Chondrocyte (in vitro differentiated cells): ENCODE results near the gene KIAA1217. TPM values are rescaled to one million over a fixed set of nuclear protein-coding genes. Genes with fewer than 3 reads are reported as not detected.
"Not testable (repeated sequence)": the region's sequence is repeated elsewhere in the genome, so short reads cannot be mapped to it uniquely, and the experiment has no call there.

Source experiments
- DNase-seq: peaks from one replicate; pipeline ENCODE4 v3.0.0; 2021; ENCODE audit warnings: mixed read lengths, low spot score
- H3K27ac Mint-ChIP-seq: one replicate; pipeline ENCODE4 v1.8.0; 2021; ENCODE audit warnings: mild to moderate bottlenecking, moderate library complexity, mixed read lengths; ENCODE audit not compliant: unreplicated experiment
- H3K27me3 Mint-ChIP-seq: 2 replicates; pipeline ENCODE4 v1.8.0; 2021; ENCODE audit warnings: low read depth, mixed read lengths
- H3K36me3 Mint-ChIP-seq: 2 replicates; pipeline ENCODE4 v1.8.0; 2021; ENCODE audit warnings: low read depth, mixed read lengths
- H3K4me1 Mint-ChIP-seq: 2 replicates; pipeline ENCODE4 v1.8.0; 2021; ENCODE audit warnings: low read depth, mild to moderate bottlenecking, mixed read lengths
- H3K4me3 Mint-ChIP-seq: one replicate; pipeline ENCODE4 v1.8.0; 2021; ENCODE audit warnings: mild to moderate bottlenecking, moderate library complexity, mixed read lengths; ENCODE audit not compliant: unreplicated experiment
- H3K9me3 Mint-ChIP-seq: 2 replicates; pipeline ENCODE4 v1.8.0; 2021; ENCODE audit warnings: low read depth, mixed read lengths
- CTCF ChIP-seq: fragments of 200-600 bp; sonication (generic); IDR thresholded peaks from 2 replicates; pipeline ENCODE4 v1.5.0; 2021; ENCODE audit warnings: antibody characterized with exemption, mild to moderate bottlenecking, moderate library complexity
- total RNA-seq: library from RNA; stranded (reverse); gene quantifications from 3 replicates; pipeline ENCODE4 v1.2.1, GENCODE V29; 2021

The KIAA1217 gene
- total RNA-seq, 1 donor from 2014 or later: 13.2 TPM

DNA sequence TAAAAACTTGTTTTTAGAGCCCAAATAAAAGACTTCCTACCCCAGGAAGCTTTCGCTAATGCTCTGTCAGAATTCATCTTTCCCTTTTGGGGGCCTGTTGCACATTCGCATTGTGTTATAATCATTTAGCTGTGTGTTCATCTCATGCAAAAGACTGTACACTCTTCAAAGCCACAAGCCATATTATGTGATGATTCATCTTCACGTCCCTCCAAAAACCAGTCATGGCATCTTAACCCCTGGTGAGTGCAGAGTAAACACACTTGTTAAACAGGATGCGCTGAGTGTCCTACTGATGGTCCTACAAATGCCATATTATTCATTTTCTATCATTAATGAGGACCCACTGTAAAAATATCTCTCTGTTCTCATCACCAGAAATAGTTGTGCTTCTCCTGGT, 235.4 kb downstream of the KIAA1217 start:
- H3K27me3 Mint-ChIP-seq: no peaks in the 10 kb centered on the region

DNA sequence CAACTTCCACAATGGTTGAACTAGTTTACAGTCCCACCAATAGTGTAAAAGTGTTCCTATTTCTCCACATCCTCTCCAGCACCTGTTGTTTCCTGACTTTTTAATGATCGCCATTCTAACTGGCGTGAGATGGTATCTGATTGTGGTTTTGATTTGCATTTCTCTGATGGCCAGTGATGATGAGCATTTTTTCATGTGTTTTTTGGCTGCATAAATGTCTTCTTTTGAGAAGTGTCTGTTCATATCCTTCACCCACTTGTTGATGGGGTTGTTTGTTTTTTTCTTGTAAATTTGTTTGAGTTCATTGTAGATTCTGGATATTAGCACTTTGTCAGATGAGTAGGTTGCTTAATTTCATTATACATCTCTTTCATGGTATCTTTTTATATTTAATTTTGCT, 237.0 kb downstream of the KIAA1217 start:
- H3K4me3 Mint-ChIP-seq, DNase-seq, H3K27ac Mint-ChIP-seq, H3K36me3 Mint-ChIP-seq, H3K27me3 Mint-ChIP-seq, H3K9me3 Mint-ChIP-seq: not testable (repeated sequence)
- H3K4me1 Mint-ChIP-seq: peaks cover 51% of the 10 kb centered on the region

More for the DNA sequence above, 235.4 kb downstream of the KIAA1217 start:
- Mint-ChIP-seq H3K4me1 (peaks cover 55% of the 10 kb centered on the region), H3K4me3 (no peak overlapping the region), H3K36me3 (peaks cover 2% of the 10 kb centered on the region), H3K9me3 (no peaks in the 10 kb centered on the region), H3K27ac (peak overlapping the region; percentile 58)
- DNase-seq: no peak
- no peak for TF ChIP-seq CTCF

DNA sequence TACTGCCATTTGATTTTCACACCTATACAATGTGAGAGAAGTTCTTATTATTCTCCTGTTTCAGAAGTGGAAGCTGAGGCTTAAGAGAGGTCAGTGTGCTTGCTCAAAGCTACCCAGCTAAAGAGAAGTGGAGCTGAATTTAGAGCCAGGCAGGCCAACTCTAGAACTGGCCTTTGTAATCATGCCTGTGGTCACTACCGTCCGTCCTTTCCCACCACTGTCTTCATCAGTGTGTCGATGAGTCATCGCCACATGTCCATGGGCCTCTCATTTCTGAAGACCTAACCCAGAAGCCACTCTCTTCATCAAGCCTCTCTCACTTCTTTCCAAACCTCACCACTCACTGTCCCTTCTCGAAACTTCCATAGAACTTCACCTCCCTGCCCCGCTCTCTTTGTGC, 237.8 kb downstream of the KIAA1217 start:
- Mint-ChIP-seq H3K27ac (peak overlapping the region; percentile 28), H3K4me1 (peaks cover 47% of the 10 kb centered on the region), H3K9me3 (no peaks in the 10 kb centered on the region), H3K36me3 (peaks cover 2% of the 10 kb centered on the region), H3K27me3 (no peaks in the 10 kb centered on the region), H3K4me3 (no peak overlapping the region)
- TF ChIP-seq CTCF: no peak
- DNase-seq: no peak

DNA sequence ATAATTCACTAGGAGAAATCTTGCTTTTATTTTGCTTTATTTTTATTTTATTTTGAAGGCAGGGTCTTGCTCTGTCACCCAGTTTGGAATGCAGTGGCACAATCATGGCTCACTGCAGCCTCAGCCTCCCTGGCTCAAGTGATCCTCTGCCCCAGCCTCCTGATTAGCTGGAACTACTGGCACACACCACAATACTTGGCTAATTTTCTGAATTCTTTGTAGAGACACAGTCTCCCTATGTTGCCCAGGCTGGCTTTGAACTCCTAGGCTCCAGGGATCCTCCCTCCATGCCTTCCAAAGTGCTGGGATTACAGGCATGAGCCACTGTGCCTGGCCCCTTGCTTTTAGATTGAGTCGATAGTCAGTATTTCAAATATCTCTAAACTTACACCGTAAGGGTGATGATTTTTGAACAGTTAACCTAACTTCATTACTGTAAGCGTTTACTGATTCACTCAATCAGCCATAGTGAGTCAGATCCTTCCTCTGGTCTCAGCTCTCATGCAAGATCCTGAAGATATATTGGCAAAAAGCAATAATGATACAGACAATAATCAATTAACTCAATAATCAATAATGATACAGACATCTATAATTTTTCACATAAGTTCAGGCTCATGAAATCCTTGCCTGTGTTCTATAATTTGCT, 239.5 kb downstream of the KIAA1217 start:
- no peak for TF ChIP-seq CTCF
- no peaks in the 10 kb centered on the region for H3K27me3 Mint-ChIP-seq
- no peak for DNase-seq

GRCh38 chr10:24449321-24449740, 240.4 kb downstream of the KIAA1217 start:
- Mint-ChIP-seq H3K4me1 (peaks cover 45% of the 10 kb centered on the region), H3K36me3 (no peaks in the 10 kb centered on the region), H3K27ac (peak overlapping the region; percentile 33), H3K27me3 (no peaks in the 10 kb centered on the region), H3K9me3 (no peaks in the 10 kb centered on the region), H3K4me3 (peak overlapping the region; percentile 29)
- DNase-seq: no peak
- TF ChIP-seq CTCF: no peak

More for the DNA sequence above, 239.5 kb downstream of the KIAA1217 start:
- no peaks in the 10 kb centered on the region for H3K36me3 Mint-ChIP-seq
- peaks cover 48% of the 10 kb centered on the region for H3K4me1 Mint-ChIP-seq
- H3K4me3 Mint-ChIP-seq: no peak overlapping the region
- H3K27ac Mint-ChIP-seq: no peak overlapping the region
- no peaks in the 10 kb centered on the region for H3K9me3 Mint-ChIP-seq

DNA sequence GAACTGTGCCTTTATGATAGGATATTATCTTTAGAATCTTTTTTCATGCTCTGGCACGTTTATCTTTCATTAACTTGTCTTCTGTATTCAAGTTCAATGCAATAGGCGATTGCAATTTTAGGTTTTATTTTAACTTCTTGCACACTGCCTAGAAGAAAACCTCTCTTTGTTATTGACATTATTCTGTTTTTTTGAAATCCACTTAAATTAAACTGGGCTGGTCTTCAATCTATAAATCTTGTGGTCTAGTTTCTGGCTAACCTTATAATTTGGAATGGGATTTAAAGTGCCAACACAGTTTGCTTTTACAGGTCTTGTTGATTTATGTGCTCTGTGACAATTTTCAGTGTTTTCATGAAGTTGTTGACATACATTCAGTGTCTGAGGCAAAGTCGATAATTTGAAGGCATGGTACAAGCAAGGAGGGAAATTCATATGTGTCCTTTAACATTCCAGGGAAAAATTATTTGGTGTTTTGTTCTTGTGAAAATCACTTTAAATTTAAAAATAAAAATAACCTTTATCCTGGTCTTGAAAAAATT, 240.9 kb downstream of the KIAA1217 start:
- no peak for DNase-seq
- Mint-ChIP-seq H3K27me3 (no peaks in the 10 kb centered on the region), H3K27ac (peak overlapping the region; percentile 14), H3K4me1 (peaks cover 40% of the 10 kb centered on the region), H3K9me3 (no peaks in the 10 kb centered on the region), H3K4me3 (peak overlapping the region; percentile 29), H3K36me3 (no peaks in the 10 kb centered on the region)
- no peak for TF ChIP-seq CTCF
